Measurements from ENCODE around the gene PTH1R. TPM values are rescaled to one million over a fixed set of nuclear protein-coding genes. Genes with fewer than 3 reads are reported as not detected.

Gene PTH1R
- total RNA-seq, 1 donor from 2014 or later, result 14.5 TPM

- DNase-seq (no peak), ATAC-seq (no peak)
- H3K4me1 ChIP-seq, result peaks cover 22% of the 10 kb centered on the region
- H3K9me3 ChIP-seq, result no peaks in the 10 kb centered on the region
- TF ChIP-seq, protein P1, sequence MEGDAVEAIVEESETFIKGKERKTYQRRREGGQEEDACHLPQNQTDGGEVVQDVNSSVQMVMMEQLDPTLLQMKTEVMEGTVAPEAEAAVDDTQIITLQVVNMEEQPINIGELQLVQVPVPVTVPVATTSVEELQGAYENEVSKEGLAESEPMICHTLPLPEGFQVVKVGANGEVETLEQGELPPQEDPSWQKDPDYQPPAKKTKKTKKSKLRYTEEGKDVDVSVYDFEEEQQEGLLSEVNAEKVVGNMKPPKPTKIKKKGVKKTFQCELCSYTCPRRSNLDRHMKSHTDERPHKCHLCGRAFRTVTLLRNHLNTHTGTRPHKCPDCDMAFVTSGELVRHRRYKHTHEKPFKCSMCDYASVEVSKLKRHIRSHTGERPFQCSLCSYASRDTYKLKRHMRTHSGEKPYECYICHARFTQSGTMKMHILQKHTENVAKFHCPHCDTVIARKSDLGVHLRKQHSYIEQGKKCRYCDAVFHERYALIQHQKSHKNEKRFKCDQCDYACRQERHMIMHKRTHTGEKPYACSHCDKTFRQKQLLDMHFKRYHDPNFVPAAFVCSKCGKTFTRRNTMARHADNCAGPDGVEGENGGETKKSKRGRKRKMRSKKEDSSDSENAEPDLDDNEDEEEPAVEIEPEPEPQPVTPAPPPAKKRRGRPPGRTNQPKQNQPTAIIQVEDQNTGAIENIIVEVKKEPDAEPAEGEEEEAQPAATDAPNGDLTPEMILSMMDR (IDR thresholded peaks at IDR 0.05), result no peak
- peaks cover 47% of the 10 kb centered on the region for H3K27me3 ChIP-seq (ENCODE audit: low read depth)
- no peaks in the 10 kb centered on the region for H3K36me3 ChIP-seq
- H3K4me3 ChIP-seq, result peak overlapping the region; percentile 59
- intact Hi-C loops (cut with DNase I), result no loop called here
- no peak overlapping the region for H3K27ac ChIP-seq
These were observed 6.9 kb downstream of the PTH1R start for GRCh38 chr3:46884427-46884826.

DNA sequence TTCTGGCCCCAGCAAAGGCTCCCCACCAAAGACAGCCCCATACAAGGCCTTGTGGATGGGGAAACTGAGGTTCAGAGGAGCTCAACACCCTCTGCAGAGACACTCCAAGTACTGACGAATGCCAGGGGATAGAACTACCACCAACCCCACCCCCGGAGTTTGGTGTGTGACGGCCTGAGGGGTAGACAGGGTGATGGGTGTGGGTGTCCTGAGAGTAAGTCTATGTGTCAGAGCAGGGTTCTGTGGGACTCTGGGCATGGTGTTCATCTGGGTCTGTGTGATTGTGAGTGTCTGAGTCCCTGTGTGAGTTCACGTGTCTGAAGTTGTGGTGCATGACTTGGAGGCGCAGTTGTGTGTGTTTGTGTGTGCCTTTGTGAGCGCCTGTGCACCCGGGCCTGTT lies 7.4 kb downstream of the PTH1R start:
- intact Hi-C loops (cut with DNase I), result no loop called here

GRCh38 chr3:46885612-46886011 lies 8.1 kb downstream of the PTH1R start:
- TF ChIP-seq, protein P1 (IDR thresholded peaks at IDR 0.05), result no peak
- no peak for DNase-seq
- peaks cover 40% of the 10 kb centered on the region for H3K27me3 ChIP-seq (ENCODE audit: low read depth)
- no peak for ATAC-seq
- intact Hi-C loops (cut with DNase I), result no loop called here
- H3K4me3 ChIP-seq, result no peak overlapping the region
- no peaks in the 10 kb centered on the region for H3K9me3 ChIP-seq
- no peaks in the 10 kb centered on the region for H3K36me3 ChIP-seq
- peaks cover 30% of the 10 kb centered on the region for H3K4me1 ChIP-seq
- H3K27ac ChIP-seq, result no peak overlapping the region

More for the DNA sequence above, 7.4 kb downstream of the PTH1R start:
- H3K4me1 ChIP-seq, result peaks cover 28% of the 10 kb centered on the region
- no peak overlapping the region for H3K27ac ChIP-seq
- H3K36me3 ChIP-seq, result no peaks in the 10 kb centered on the region
- H3K9me3 ChIP-seq, result no peaks in the 10 kb centered on the region
- no peak for DNase-seq
- H3K27me3 ChIP-seq (ENCODE audit: low read depth), result peaks cover 47% of the 10 kb centered on the region
- no peak for ATAC-seq
- H3K4me3 ChIP-seq, result peak overlapping the region; percentile 59
- TF ChIP-seq, protein P1 (IDR thresholded peaks at IDR 0.05), result no peak

DNA sequence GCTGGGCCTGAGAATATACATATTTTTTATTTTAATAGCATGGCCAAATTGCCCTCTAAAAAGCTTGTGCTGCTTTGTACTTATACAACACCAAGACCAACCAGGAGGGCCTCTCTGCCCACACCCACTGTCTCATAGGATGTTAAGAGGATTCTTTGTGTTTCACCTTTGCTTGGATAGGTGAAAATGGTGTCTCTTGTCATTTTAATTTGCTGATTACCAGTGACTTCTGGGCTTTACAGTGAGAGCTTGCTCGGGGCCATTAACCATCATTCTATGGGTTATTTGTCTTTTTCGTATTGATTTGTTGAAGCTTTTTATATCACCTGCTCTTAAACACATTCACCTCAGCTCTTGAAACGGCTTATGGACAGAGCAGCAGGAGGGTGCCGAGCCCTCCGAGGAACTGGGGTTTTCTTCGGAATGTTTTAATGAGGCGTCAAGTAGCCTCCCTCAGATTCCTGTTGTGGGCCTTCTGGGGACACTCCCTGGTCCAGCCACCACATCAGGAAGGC lies 10.5 kb downstream of the PTH1R start:
- DNase-seq, result no peak

GRCh38 chr3:46888705-46889104 lies 11.2 kb downstream of the PTH1R start:
- no peak overlapping the region for H3K4me3 ChIP-seq
- H3K4me1 ChIP-seq, result peaks cover 29% of the 10 kb centered on the region
- ATAC-seq (no peak), DNase-seq (no peak)
- intact Hi-C loops (cut with DNase I), result no loop called here
- peaks cover 18% of the 10 kb centered on the region for H3K27me3 ChIP-seq (ENCODE audit: low read depth)
- H3K9me3 ChIP-seq, result no peaks in the 10 kb centered on the region
- TF ChIP-seq, protein P1 (IDR thresholded peaks at IDR 0.05), result no peak
- H3K36me3 ChIP-seq, result no peaks in the 10 kb centered on the region
- no peak overlapping the region for H3K27ac ChIP-seq

More for the DNA sequence above, 10.5 kb downstream of the PTH1R start:
- H3K4me3 ChIP-seq, result no peak overlapping the region
- TF ChIP-seq, protein P1 (IDR thresholded peaks at IDR 0.05), result no peak
- no peaks in the 10 kb centered on the region for H3K9me3 ChIP-seq
- peaks cover 33% of the 10 kb centered on the region for H3K4me1 ChIP-seq
- ATAC-seq, result no peak
- peaks cover 23% of the 10 kb centered on the region for H3K27me3 ChIP-seq (ENCODE audit: low read depth)
- no peaks in the 10 kb centered on the region for H3K36me3 ChIP-seq
- intact Hi-C loops (cut with DNase I), result no loop called here
- H3K27ac ChIP-seq, result no peak overlapping the region
